Kidney (tissue), 14 donors: ENCODE measurements around the gene GRK6. TPM values are rescaled to one million over a fixed set of nuclear protein-coding genes. Genes with fewer than 3 reads are reported as not detected.

Experiments
- DNase-seq, 5 donors: peaks; one replicate each; pipeline ENCODE4 v3.0.0-alpha.2; 2013 to 2020
- FAIRE-seq: peaks from 2 replicates; lab custom pipeline; 2012; peaks lifted over from hg19 to GRCh38; lab: Jason Lieb, UNC
- H3K27ac ChIP-seq, 2 donors: one replicate each; pipeline ENCODE4 v1.7.0; 2013; ENCODE audit warnings: low read depth in 2 of 2, low read length in 2 of 2, inconsistent platforms in 1 of 2
- H3K27me3 ChIP-seq: one replicate; pipeline ENCODE4 v1.7.1; 2013; ENCODE audit warnings: low read length, inconsistent platforms; ENCODE audit not compliant: control insufficient read depth, insufficient read depth
- H3K36me3 ChIP-seq, 3 donors: one replicate each; pipeline versions ENCODE4 v1.7.0 to v1.7.1; 2013; ENCODE audit warnings: low read length in 3 of 3, control low read depth in 1 of 3, inconsistent platforms in 1 of 3; ENCODE audit not compliant: insufficient read depth in 3 of 3, control insufficient read depth in 2 of 3
- H3K4me1 ChIP-seq, 3 donors: one replicate each; pipeline versions ENCODE4 v1.7.0 to v1.7.1; 2013; ENCODE audit warnings: low read length in 3 of 3, inconsistent platforms in 1 of 3, low read depth in 1 of 3; ENCODE audit not compliant: control insufficient read depth in 2 of 3, insufficient read depth in 2 of 3
- H3K4me3 ChIP-seq, 3 donors: one replicate each; pipeline versions ENCODE4 v1.7.0 to v1.8.1; 2013; ENCODE audit warnings: low read length in 3 of 3, control low read depth in 1 of 3, inconsistent platforms in 1 of 3
- H3K9ac ChIP-seq, 3 donors: one replicate each; pipeline versions ENCODE4 v1.7.0 to v1.7.1; 2013; ENCODE audit warnings: low read length in 3 of 3, control low read depth in 1 of 3, inconsistent platforms in 1 of 3
- H3K9me3 ChIP-seq, 3 donors: one replicate each; pipeline versions ENCODE4 v1.7.0 to v1.7.1; 2013; ENCODE audit warnings: low read length in 3 of 3, control low read depth in 1 of 3, inconsistent platforms in 1 of 3; ENCODE audit not compliant: control insufficient read depth in 2 of 3, insufficient read depth in 1 of 3
- intact Hi-C: fragments of 100-400 bp; cut with DNase I; formaldehyde crosslinking; loops from one replicate; pipeline ENCODE4 v1.11.1; 2022
- polyA plus RNA-seq: library from polyadenylated mRNA; stranded (reverse); fragments of 350-450 nt; fragmentation: Illumina TruSeq; extraction: RNeasy Lipid Tissue Mini Kit (QIAGEN cat#74804); gene quantifications from one replicate; pipeline ENCODE4 v1.2.3, GENCODE V29; 2014; ENCODE audit warnings: low read depth, low replicate concordance; ENCODE audit not compliant: insufficient read depth
- total RNA-seq: library from RNA; stranded (reverse); fragmentation: NEBNext Ultra II Directional; extraction: Animal tissue kit (Norgen Biotek cat#: 25700); gene quantifications from one replicate; pipeline ENCODE4 v1.2.1, GENCODE V29; 2021
- TF ChIP-seq, protein P1 (sequence below): IDR thresholded peaks from 3 replicates; pipeline ENCODE4 v1.5.1; 2012; ENCODE audit warnings: mild to moderate bottlenecking, moderate library complexity, borderline replicate concordance; ENCODE audit not compliant: insufficient read depth; ENCODE audit errors: extremely low read depth
- donor health status: control.
- donor health status: control.
- donor health status: control.
- donor health status: control.
- donor health status: control.
- donor health status: DM: yes; HTN: yes; CAD: no.
- donor health status: Normal renal cell carcinoma (clear cell type).

Gene GRK6
- total and polyA plus RNA-seq, 2 donors from 2014 or later = 9.6 to 37.8 TPM

DNA sequence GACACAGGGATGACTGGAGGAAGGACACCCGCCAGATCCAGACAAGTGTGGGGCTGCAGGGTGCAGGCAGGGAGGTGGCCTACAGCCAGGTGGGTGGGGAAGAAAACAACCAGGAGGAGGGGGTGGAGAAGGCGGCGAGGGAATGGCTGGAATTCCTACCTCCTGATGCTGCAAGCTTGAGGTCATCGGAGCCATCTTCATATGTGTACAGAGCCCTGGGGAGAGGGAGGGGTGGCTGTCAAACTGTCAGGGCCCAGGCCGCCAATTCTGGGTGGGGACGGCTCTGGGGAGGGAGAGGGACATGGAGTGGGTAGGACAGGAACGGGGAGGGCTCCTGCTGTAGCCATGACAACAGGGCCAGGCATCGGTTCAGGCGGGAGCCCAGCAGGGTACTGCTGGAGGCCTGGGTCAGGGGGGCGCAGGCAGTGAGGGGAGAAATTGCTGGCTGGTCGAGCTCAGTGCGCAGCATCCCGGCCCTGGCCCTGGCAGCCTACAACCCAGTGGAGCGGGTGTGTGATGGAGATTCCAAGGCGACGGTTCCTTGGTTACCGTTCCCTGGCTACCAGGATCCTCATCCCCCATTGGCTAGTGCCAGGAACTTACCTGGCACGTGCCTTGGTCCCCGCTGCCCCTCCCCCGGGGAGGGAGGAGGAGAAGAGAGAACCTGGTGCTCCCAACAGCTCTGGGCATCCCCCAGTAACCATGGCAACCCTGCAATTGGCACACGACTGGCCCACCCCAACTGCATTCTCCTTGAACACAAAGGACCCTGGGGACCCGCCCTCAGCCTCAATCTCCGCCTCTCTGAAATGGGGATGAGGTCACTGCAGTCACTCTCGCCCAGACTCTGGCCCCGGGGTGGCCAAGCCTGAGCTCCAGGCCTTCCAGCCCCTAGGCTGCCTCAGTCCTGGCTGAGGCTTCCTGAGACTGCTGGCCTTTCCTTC, 42.5 kb downstream of the GRK6 start:
- H3K4me1 ChIP-seq = peaks cover 0 to 19% (median 0%) of the 10 kb centered on the region in 3 donors
- intact Hi-C loops = no loop called here
- H3K36me3 ChIP-seq = peaks cover 0 to 9% (median 8%) of the 10 kb centered on the region in 3 donors
- no peak overlapping the region for H3K27ac ChIP-seq
- DNase-seq = no peak
- H3K27me3 ChIP-seq = no peaks in the 10 kb centered on the region
- no peak for FAIRE-seq
- H3K4me3 ChIP-seq = no peak overlapping the region
- H3K9me3 ChIP-seq = no peaks in the 10 kb centered on the region
- no peak overlapping the region for H3K9ac ChIP-seq
- TF ChIP-seq, protein P1, sequence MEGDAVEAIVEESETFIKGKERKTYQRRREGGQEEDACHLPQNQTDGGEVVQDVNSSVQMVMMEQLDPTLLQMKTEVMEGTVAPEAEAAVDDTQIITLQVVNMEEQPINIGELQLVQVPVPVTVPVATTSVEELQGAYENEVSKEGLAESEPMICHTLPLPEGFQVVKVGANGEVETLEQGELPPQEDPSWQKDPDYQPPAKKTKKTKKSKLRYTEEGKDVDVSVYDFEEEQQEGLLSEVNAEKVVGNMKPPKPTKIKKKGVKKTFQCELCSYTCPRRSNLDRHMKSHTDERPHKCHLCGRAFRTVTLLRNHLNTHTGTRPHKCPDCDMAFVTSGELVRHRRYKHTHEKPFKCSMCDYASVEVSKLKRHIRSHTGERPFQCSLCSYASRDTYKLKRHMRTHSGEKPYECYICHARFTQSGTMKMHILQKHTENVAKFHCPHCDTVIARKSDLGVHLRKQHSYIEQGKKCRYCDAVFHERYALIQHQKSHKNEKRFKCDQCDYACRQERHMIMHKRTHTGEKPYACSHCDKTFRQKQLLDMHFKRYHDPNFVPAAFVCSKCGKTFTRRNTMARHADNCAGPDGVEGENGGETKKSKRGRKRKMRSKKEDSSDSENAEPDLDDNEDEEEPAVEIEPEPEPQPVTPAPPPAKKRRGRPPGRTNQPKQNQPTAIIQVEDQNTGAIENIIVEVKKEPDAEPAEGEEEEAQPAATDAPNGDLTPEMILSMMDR = no peak

DNA sequence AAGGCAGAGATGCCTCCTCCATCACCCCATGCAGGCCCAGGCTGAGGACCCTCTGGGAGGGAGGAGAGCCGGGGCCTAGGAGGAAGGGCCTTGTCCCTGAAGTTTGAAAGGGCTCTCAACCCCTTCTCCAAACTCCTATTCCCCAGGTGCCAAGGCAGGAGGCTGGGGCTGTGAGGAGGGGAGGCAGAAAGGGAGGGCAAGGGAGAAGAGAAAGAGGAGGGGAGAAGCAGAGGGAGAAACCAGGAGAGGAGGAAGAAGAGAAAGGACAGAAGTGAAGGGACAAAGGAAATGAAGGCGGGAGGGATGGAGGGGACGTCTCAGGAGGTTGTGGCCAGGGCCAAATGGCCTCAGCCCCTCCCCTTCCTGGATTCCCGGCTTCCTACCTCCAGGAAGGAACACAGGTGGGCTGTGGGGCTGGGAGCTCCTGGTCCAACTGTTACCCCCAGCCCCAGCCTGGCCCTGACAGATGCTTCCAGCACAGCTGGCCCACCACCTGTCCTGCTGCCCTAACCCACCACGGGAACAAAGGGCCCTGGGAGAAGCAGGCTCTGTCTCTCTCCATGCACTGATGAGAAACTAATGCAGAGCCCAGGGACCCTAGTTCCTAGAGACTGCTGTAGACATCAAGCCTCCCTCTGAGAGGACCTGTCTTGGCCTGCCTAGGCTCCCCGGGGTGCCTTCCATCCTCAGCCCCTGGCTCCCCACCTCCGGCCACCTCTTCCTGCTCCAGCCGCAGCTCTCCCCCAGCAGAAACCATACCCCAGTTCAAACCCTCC, 43.5 kb downstream of the GRK6 start:
- Histone ChIP-seq H3K4me1 (peaks cover 0 to 19% (median 0%) of the 10 kb centered on the region in 3 donors), H3K9me3 (no peaks in the 10 kb centered on the region)

DNA sequence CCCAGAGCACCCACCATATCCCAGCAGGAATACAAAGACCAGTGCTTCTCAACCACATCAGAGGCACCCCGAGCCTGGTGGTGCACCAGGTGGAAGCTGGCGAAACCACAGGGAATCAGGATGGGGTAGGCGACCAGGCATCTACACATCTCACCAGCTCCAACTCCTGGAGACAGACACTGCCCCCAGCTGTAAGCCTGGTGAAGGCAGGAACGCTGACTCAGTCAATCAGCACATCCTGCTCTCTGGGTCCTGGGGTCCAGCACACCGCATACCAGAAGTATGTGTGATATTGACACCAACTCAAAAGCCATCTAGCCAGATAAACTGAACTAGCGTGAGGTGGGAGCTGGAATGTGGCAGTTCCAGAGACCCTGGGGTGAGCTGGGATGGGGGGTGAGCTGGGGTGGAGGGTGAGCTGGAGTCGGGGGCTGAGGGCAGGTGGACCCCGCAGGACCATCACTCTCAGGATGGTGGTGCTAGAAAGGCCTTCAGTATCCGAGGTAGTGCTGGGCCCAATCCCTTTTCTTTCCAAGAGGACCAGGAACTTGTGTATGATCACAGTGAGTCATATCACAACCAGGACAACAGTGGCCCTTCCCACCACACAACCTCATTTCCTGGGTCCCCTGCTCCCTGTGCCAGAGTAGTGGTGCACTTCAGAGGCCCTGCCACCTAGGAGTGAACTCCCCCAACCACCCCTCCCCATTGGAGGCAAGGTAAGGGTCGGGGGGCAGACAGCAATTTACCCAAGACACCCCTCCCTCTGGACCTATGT, 44.5 kb downstream of the GRK6 start:
- FAIRE-seq (no peak), DNase-seq (no peak)
- Histone ChIP-seq H3K27me3 (no peaks in the 10 kb centered on the region), H3K36me3 (peaks cover 0 to 4% (median 3%) of the 10 kb centered on the region in 3 donors), H3K9ac (no peak overlapping the region), H3K27ac (no peak overlapping the region), H3K4me1 (peaks cover 0 to 19% (median 0%) of the 10 kb centered on the region in 3 donors), H3K9me3 (no peaks in the 10 kb centered on the region), H3K4me3 (no peak overlapping the region)
- intact Hi-C loops = no loop called here
- TF ChIP-seq, protein P1 = no peak

More for the DNA sequence above, 43.5 kb downstream of the GRK6 start:
- no peak for FAIRE-seq
- H3K27me3 ChIP-seq = no peaks in the 10 kb centered on the region
- no peak for DNase-seq
- intact Hi-C loops = no loop called here
- H3K9ac ChIP-seq = no peak overlapping the region
- H3K4me3 ChIP-seq = no peak overlapping the region
- no peak overlapping the region for H3K27ac ChIP-seq
- TF ChIP-seq, protein P1 = no peak
- peaks cover 0 to 9% (median 8%) of the 10 kb centered on the region in 3 donors for H3K36me3 ChIP-seq
